Stimulated activated effector memory CD8-positive, alpha-beta T cell treated with anti-CD3 and anti-CD28 coated beads, Interleukin-12 subunit alpha, Interleukin-12 subunit beta, amount 100 ng/mL, for 72 hours (primary cell): ENCODE results near the gene NR5A1.
A peak's percentile ranks its signal among the peaks of the same experiment; 100 is the strongest.

Source experiments
- ATAC-seq: fragments of 150-1000 bp; cut with Tn5 transposase; 2 replicates; pipeline ENCODE4 v1.10.0; 2021
- DNase-seq, 2 donors: peaks; one replicate each; pipeline ENCODE4 v3.0.0; 2021 to 2022; ENCODE audit warnings: low spot score in 2 of 2
- H3K27ac Mint-ChIP-seq: one replicate; pipeline ENCODE4 v1.8.0; 2022; ENCODE audit warnings: mild to moderate bottlenecking, mixed read lengths
- H3K36me3 Mint-ChIP-seq: one replicate; pipeline ENCODE4 v1.8.0; 2022; ENCODE audit warnings: mild to moderate bottlenecking, mixed read lengths
- H3K4me1 Mint-ChIP-seq: one replicate; pipeline ENCODE4 v1.8.0; 2022; ENCODE audit warnings: mixed read lengths
- H3K4me3 Mint-ChIP-seq: one replicate; pipeline ENCODE4 v1.8.0; 2022; ENCODE audit warnings: mild to moderate bottlenecking, mixed read lengths
- H3K9me3 Mint-ChIP-seq: one replicate; pipeline ENCODE4 v1.8.0; 2022; ENCODE audit warnings: mixed read lengths

Gene NR5A1

GRCh38 chr9:124452841-124453585 is 54.2 kb downstream of the NR5A1 start:
- H3K27ac Mint-ChIP-seq, result no peak overlapping the region
- no peak for DNase-seq
- H3K4me3 Mint-ChIP-seq, result no peak overlapping the region
- H3K4me1 Mint-ChIP-seq, result peaks cover 12% of the 10 kb centered on the region
- no peaks in the 10 kb centered on the region for H3K36me3 Mint-ChIP-seq
- no peaks in the 10 kb centered on the region for H3K9me3 Mint-ChIP-seq
- no peak for ATAC-seq

- H3K4me3 Mint-ChIP-seq, result no peak overlapping the region
- DNase-seq (no peak), ATAC-seq (no peak)
- peaks cover 12% of the 10 kb centered on the region for H3K4me1 Mint-ChIP-seq
- no peak overlapping the region for H3K27ac Mint-ChIP-seq
- H3K36me3 Mint-ChIP-seq, result no peaks in the 10 kb centered on the region
- no peaks in the 10 kb centered on the region for H3K9me3 Mint-ChIP-seq
Observed at GRCh38 chr9:124452326-124452725, 54.9 kb downstream of the NR5A1 start.

GRCh38 chr9:124450931-124451661 is 56.1 kb downstream of the NR5A1 start:
- ATAC-seq (no peak), DNase-seq (no peak)
- H3K9me3 Mint-ChIP-seq, result no peaks in the 10 kb centered on the region
- H3K4me1 Mint-ChIP-seq, result peaks cover 12% of the 10 kb centered on the region
- no peak overlapping the region for H3K4me3 Mint-ChIP-seq
- no peaks in the 10 kb centered on the region for H3K36me3 Mint-ChIP-seq
- no peak overlapping the region for H3K27ac Mint-ChIP-seq

GRCh38 chr9:124450241-124450924 is 56.8 kb downstream of the NR5A1 start, which contains the start of gene ADGRD2:
Gene ADGRD2, plus strand, starts transcription at chr9:124450451. Its CDS starts 1,216 bp downstream, at chr9:124451667.
- Mint-ChIP-seq H3K4me1 (peaks cover 12% of the 10 kb centered on the region), H3K4me3 (no peak within 1 kb of the TSS), H3K36me3 (no peaks in the 10 kb centered on the region), H3K27ac (no peak within 1 kb of the TSS), H3K9me3 (no peaks in the 10 kb centered on the region)
- no peak for ATAC-seq
- no peak for DNase-seq

GRCh38 chr9:124449381-124450151 is 57.6 kb downstream of the NR5A1 start:
- Mint-ChIP-seq H3K4me3 (no peak overlapping the region), H3K36me3 (no peaks in the 10 kb centered on the region), H3K9me3 (no peaks in the 10 kb centered on the region), H3K27ac (no peak overlapping the region), H3K4me1 (peaks cover 12% of the 10 kb centered on the region)
- DNase-seq (no peak), ATAC-seq (no peak)

- Mint-ChIP-seq H3K9me3 (no peaks in the 10 kb centered on the region), H3K4me1 (peaks cover 12% of the 10 kb centered on the region), H3K4me3 (no peak overlapping the region), H3K36me3 (no peaks in the 10 kb centered on the region), H3K27ac (no peak overlapping the region)
- DNase-seq, result no peak
- no peak for ATAC-seq
Observed at GRCh38 chr9:124448019-124448418, 59.2 kb downstream of the NR5A1 start.

GRCh38 chr9:124447297-124447661 is 59.9 kb downstream of the NR5A1 start:
- no peak for ATAC-seq
- Mint-ChIP-seq H3K36me3 (no peaks in the 10 kb centered on the region), H3K27ac (peak overlapping the region; percentile 29), H3K4me1 (peaks cover 12% of the 10 kb centered on the region), H3K9me3 (no peaks in the 10 kb centered on the region), H3K4me3 (no peak overlapping the region)
- no peak for DNase-seq

- H3K27ac Mint-ChIP-seq, result no peak overlapping the region
- DNase-seq, result no peak
- no peak for ATAC-seq
Observed at GRCh38 chr9:124444166-124444565, 63.0 kb downstream of the NR5A1 start.

GRCh38 chr9:124443625-124444024 is 63.6 kb downstream of the NR5A1 start:
- ATAC-seq, result no peak
- no peak for DNase-seq
- Mint-ChIP-seq H3K4me1 (no peaks in the 10 kb centered on the region), H3K36me3 (peaks cover 2% of the 10 kb centered on the region), H3K4me3 (no peak overlapping the region), H3K27ac (no peak overlapping the region), H3K9me3 (no peaks in the 10 kb centered on the region)

More at GRCh38 chr9:124444166-124444565, 63.0 kb downstream of the NR5A1 start:
- Mint-ChIP-seq H3K9me3 (no peaks in the 10 kb centered on the region), H3K36me3 (no peaks in the 10 kb centered on the region), H3K4me3 (no peak overlapping the region), H3K4me1 (no peaks in the 10 kb centered on the region)

- ATAC-seq, result no peak
Observed at GRCh38 chr9:124442826-124443225, 64.4 kb downstream of the NR5A1 start.

GRCh38 chr9:124442379-124442778 is 64.8 kb downstream of the NR5A1 start:
- Mint-ChIP-seq H3K9me3 (no peaks in the 10 kb centered on the region), H3K4me1 (no peaks in the 10 kb centered on the region), H3K27ac (no peak overlapping the region), H3K36me3 (peaks cover 6% of the 10 kb centered on the region), H3K4me3 (no peak overlapping the region)
- no peak for DNase-seq
- no peak for ATAC-seq

More at GRCh38 chr9:124442826-124443225, 64.4 kb downstream of the NR5A1 start:
- no peak overlapping the region for H3K27ac Mint-ChIP-seq
- no peak overlapping the region for H3K4me3 Mint-ChIP-seq
- H3K36me3 Mint-ChIP-seq, result peaks cover 6% of the 10 kb centered on the region
- no peaks in the 10 kb centered on the region for H3K4me1 Mint-ChIP-seq
- H3K9me3 Mint-ChIP-seq, result no peaks in the 10 kb centered on the region
- no peak for DNase-seq

GRCh38 chr9:124441291-124441690 is 65.9 kb downstream of the NR5A1 start:
- Mint-ChIP-seq H3K9me3 (no peaks in the 10 kb centered on the region), H3K36me3 (peaks cover 6% of the 10 kb centered on the region), H3K4me3 (no peak overlapping the region), H3K27ac (no peak overlapping the region), H3K4me1 (no peaks in the 10 kb centered on the region)
- DNase-seq (no peak), ATAC-seq (no peak)

- Mint-ChIP-seq H3K36me3 (peaks cover 6% of the 10 kb centered on the region), H3K4me1 (no peaks in the 10 kb centered on the region), H3K27ac (no peak overlapping the region), H3K4me3 (no peak overlapping the region), H3K9me3 (no peaks in the 10 kb centered on the region)
- DNase-seq (no peak), ATAC-seq (no peak)
Observed at GRCh38 chr9:124440786-124441185, 66.4 kb downstream of the NR5A1 start.

- DNase-seq (no peak), ATAC-seq (no peak)
- H3K36me3 Mint-ChIP-seq, result peaks cover 6% of the 10 kb centered on the region
- H3K27ac Mint-ChIP-seq, result no peak overlapping the region
- H3K4me1 Mint-ChIP-seq, result no peaks in the 10 kb centered on the region
- H3K4me3 Mint-ChIP-seq, result no peak overlapping the region
- H3K9me3 Mint-ChIP-seq, result no peaks in the 10 kb centered on the region
Observed at GRCh38 chr9:124439686-124440243, 67.4 kb downstream of the NR5A1 start.

GRCh38 chr9:124439086-124439485 is 68.1 kb downstream of the NR5A1 start:
- no peak for ATAC-seq

More at GRCh38 chr9:124439086-124439485, 68.1 kb downstream of the NR5A1 start:
- no peak overlapping the region for H3K4me3 Mint-ChIP-seq
- H3K4me1 Mint-ChIP-seq, result no peaks in the 10 kb centered on the region
- no peak overlapping the region for H3K27ac Mint-ChIP-seq
- peaks cover 6% of the 10 kb centered on the region for H3K36me3 Mint-ChIP-seq
- H3K9me3 Mint-ChIP-seq, result no peaks in the 10 kb centered on the region
- no peak for DNase-seq
